GM20000 (cell line): Measurements from ENCODE around the gene AIFM2.
"Not testable (repeated sequence)": the region's sequence is repeated elsewhere in the genome, so short reads cannot be mapped to it uniquely, and the experiment has no call there.

Experiments
- DNase-seq: peaks from one replicate; pipeline ENCODE4 v3.0.0; 2012; ENCODE audit warnings: low spot score
- TF ChIP-seq, protein P1 (sequence below): IDR thresholded peaks from 2 replicates; pipeline ENCODE4 v1.5.1; 2012; ENCODE audit warnings: mild to moderate bottlenecking, control low read depth; ENCODE audit errors: extremely low read depth, missing control alignments

AIFM2 gene

DNA sequence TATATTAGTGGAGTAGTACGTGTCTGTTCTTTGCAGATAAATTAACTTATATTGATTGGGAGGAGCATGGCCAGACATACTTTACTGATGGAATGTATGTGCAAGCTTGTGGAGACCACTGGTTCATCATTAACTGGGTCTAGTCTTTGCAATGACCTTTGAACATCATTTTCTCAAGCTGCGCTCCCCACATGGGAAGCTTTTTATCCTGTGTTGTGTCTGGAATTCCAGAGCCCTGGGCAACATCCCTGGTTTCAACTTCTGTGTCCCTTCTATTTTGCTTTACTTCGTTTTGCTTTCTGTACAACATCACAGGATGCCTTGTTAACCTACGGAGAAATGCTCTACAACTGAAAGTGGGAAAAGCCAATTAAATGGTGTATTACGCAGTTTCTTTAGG, 41.7 kb downstream of the AIFM2 start:
- no peak for DNase-seq

DNA sequence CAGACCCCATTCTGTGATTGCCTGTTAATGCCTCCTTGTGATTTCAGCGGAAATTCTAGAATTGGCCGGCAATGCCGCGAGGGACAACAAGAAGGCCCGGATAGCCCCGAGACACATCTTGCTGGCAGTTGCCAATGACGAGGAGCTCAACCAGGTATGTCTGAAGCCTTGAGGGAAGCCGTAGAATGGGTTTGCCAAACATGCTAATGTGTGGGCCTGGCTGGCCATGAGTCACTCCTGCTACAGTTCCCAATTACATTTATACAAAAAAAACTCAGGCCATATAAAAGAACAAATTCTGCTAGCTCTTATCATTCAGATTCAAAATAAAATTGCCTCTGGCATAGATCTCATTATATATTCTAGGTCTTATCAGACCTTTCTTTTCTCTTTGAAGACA, 42.6 kb downstream of the AIFM2 start:
- DNase-seq, result no peak
- TF ChIP-seq, protein P1, sequence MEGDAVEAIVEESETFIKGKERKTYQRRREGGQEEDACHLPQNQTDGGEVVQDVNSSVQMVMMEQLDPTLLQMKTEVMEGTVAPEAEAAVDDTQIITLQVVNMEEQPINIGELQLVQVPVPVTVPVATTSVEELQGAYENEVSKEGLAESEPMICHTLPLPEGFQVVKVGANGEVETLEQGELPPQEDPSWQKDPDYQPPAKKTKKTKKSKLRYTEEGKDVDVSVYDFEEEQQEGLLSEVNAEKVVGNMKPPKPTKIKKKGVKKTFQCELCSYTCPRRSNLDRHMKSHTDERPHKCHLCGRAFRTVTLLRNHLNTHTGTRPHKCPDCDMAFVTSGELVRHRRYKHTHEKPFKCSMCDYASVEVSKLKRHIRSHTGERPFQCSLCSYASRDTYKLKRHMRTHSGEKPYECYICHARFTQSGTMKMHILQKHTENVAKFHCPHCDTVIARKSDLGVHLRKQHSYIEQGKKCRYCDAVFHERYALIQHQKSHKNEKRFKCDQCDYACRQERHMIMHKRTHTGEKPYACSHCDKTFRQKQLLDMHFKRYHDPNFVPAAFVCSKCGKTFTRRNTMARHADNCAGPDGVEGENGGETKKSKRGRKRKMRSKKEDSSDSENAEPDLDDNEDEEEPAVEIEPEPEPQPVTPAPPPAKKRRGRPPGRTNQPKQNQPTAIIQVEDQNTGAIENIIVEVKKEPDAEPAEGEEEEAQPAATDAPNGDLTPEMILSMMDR, result no peak

More for the DNA sequence above, 41.7 kb downstream of the AIFM2 start:
- TF ChIP-seq, protein P1, result no peak

DNA sequence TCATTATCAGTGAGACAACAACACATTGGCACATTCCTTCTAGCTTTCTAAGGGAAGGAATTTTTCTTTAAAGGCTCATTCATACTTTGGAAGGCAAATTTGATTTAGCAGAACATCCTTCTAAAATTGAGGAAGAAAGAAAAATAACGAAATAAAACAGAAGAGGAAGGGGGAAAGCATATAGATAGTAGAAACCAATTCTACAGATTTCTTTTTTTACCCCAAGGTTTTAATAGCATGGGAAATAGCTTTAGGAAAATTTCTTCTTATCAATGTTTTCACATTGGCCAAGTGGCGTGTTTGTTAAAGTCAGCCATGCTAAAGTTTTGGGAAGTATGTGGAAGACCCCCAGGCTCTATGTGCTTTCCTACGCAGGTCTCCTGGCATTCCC, 44.3 kb downstream of the AIFM2 start:
- DNase-seq, result no peak
- TF ChIP-seq, protein P1, result no peak

DNA sequence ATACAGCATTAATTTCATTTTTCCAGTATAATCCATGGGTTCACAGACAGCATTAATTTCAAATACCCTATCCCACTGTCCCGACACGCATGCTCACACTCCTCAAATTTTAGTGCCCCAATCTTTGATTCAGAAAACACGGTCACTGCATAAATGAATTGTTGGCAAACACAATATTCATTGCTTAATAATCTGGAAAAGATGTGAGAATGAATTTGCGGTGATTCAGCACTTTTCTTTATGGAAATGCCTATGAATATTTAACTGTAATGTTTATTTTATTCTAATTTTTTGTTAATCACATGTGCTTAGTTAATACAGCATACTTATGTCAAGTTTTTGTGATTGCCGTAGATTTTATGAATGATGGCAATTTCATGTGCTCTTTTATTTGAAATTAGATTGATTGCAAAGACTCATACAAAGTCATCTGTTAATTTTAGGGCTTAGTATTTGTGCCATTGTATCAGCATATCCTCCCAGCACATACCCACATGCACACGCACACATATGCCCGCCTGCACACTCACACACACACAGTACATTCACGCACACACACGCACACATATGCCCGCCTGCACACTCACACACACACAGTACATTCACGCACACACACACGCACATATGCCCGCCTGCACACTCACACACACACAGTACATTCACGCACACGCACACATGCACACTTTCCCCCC, 44.9 kb downstream of the AIFM2 start:
- DNase-seq, result no peak
- TF ChIP-seq, protein P1, result no peak

DNA sequence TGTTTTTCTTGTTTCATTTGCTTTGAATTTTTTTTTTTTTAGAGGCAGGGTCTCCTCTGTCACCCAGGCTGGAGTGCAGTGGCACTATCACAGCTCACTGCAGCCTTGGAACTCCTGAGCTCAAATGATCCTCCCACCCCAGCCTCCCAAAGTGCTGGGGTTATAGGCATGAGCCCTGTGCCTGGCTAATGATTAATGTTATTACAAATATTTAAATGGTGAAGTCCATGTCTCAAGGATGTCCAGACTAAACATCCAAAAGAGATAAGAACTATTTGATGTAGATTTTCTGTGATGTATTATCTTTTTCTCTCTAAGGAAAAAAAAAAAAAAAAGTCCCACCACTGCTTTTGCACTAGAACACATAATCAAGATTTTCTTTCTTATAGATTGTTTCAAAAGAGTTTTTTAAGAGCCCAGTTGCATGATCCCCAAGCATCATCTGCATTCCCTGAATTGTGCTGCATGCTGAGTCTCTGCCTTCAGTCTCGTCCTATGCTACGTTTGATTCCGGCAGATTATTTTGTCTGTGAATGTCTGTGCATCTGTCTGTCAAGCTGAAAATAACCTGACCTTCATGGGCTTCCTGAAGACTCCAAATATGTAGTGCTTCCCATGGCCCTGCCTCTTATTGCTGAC, 46.5 kb downstream of the AIFM2 start:
- DNase-seq, result no peak
- TF ChIP-seq, protein P1, result no peak

DNA sequence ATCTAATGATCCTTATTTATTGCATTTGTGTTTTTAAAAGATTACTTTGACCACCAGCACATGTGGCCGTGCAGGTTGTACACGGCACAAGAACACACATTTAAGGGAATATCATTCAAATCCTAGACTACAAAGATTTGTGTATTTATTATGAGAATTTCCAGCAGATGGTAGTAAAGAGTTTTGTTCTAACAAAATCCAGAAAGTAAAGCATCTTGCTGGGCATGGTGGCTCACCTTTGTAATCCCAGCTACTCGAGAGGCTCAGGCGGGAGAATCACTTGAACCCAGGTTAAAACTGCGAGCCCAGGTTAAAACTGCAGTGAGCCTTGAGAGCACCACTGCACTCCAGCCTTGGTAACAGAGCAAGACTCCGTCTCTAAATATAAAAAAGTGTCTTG, 48.4 kb downstream of the AIFM2 start:
- no peak for DNase-seq
- TF ChIP-seq, protein P1, result no peak

DNA sequence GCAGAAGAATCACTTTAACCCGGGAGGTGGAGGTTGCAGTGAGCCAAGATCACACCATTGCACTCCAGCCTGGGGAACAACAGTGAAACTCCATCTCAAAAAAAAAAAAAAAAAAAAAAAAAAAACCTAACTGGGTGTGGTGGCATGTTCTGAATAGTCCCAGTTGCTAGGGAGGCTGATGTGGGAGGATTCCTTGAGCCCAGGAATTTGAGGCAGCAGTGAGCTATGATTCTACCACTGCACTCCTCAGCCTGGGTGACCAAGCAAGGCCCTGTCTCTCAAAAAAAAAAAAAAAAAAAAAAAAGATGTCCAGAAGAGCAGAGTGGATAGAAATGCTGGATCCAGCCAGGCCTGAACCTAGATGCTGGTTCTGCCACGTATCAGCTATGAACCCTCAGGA, 51.8 kb downstream of the AIFM2 start:
- not testable (repeated sequence) for DNase-seq

DNA sequence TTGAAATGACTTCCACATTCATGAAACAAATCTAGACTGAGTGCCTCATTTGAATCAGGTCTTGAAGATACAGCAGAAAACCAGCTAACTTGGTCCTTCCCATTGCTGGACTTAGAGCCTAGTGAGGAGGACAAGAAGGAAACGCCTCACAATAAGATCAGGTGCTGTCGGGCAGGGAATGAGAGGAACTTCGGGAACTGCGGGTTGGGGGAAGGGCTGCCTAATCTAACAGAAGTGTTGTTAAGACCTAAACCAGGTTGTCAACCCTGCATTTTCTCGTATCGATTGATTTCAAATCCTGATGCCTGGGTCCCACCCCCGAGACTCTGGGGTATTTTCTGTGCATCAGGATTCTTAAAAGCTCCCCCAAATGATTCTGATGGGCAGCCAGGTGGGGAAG, 53.7 kb downstream of the AIFM2 start:
- TF ChIP-seq, protein P1, result no peak
- DNase-seq, result no peak
